NCI-H2029 treated with DMSO at 0.1 percent for 48 hours (cell line): ENCODE data around the gene ITIH5.

ENCODE experiments used
- DNase-seq: peaks from one replicate; lab custom pipeline; 2025; lab: John Stamatoyannopoulos, UW

The ITIH5 gene

DNA sequence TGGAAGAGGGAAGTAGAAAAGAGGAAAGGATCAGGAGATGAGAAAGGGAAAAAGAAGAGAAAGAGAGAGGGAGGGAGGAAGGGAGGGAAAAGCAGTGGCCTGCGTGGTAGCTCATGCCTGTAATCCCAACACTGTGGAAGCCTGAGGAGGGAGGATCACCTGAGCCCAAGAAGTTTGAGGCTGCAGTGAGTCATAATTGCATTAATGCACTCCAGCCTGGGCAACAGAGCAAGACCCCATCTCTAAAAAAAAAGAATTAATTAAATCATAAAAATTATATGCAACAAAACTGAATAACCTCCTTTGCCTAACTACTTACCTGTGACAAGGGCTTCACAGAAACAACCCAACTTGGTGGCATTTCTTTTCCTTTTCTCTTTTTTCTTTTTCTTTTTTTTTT lies 148.1 kb downstream of the ITIH5 start:
- no peak for DNase-seq

DNA sequence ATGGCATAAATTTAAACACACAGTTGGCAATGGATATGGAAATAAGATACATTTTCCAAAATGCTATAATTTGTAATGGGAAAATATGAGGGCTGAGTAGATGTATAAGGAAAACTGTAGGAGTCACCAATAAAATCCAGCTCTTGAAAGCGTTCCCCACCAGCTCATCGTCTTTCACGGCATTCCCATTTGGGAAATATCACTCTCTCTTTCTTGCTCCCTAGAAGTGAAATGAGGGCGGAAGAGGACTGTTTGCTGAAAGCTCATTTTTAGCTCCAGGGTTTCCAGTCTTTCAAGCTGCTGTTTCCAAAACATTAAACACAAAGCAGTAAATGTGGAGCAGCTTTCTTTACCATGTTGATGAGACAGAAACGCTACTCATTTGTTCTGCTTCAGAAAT lies 151.3 kb downstream of the ITIH5 start:
- DNase-seq: no peak

DNA sequence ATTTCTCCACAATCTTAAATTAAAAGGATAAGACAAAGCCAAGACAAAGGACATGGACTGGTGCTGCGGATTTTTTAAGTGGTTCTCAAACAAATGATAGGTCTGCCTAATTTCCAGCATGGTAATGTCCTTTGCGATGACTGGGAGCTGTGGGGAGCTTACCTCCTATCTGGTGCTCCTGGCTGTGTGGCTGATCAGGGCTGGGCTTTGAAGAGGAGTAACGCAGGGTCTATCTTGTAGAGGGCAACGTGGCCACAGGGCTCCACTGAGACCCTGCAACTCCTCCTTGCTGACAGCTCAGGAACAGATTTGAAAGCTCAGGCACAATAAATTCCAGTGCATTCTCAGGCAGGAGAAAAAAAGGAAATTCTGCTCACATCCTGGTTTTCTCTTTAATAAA lies 152.8 kb downstream of the ITIH5 start:
- DNase-seq: no peak

DNA sequence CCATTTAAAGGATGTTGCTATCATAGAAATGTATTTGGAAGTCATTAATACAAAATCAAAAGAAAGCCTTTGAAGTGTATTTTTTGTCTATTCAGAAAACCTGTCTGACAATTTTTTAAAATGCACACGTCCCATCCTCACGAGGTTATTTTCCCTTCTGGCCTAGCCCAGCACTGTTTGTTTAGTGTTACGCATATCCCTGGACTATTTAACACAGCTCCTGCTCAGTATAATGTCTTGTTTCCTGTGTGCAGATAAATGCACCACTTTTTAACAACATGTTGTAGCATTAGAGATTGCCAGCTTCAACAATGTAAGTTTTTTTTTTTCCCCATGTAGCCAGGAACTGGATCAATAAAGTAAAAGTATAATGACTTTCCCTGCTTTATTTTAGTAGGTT lies 153.3 kb downstream of the ITIH5 start:
- DNase-seq: no peak

DNA sequence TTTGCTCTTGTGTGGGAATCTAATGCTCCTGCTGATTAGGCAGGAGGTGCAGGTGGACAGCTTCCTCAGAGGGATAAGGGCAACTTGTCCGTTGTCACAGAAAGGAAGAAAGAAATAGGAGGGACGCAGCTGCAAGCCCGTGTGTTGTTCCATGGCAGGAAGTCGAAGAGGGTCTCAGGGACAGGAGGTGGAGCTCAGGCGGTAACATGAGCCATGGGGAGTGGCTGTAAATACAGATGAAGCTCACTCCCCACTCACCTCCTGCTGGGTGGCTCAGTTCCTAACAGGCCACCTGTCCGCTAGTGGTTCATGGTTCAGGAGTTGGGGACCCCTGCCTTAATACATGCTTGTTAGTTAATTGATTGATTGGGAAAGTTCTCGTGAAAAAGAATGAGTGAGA lies 154.3 kb downstream of the ITIH5 start:
- DNase-seq: no peak

DNA sequence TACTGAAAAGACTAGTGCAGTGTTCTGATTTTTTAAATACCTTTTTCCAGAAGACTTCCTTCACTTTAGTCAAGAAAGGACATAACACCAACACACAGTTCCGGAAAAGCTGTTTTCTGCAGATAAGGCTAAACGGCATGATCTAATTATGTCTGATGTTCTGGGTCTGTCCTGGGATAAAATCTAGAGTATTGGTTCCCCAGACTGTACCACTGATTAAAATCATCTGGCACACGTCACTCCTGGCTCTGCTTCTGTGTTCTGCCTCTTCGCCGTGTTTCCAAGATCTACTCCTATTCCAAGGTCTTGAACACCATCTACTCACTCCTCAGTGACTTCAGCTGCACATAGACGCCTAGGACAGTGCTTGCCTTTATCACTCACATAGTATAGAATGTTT lies 155.2 kb downstream of the ITIH5 start:
- DNase-seq: no peak
